Neural progenitor cell (in vitro differentiated cells): ENCODE measurements around the gene PUS1. TPM values are rescaled to one million over a fixed set of nuclear protein-coding genes. Genes with fewer than 3 reads are reported as not detected.
A peak's percentile ranks its signal among the peaks of the same experiment; 100 is the strongest.

Experiments
- DNase-seq: peaks from one replicate; pipeline ENCODE4 v3.0.0-alpha.2; 2016; ENCODE audit warnings: low spot score
- H2AFZ ChIP-seq: fragments of 200-600 bp; sonication (generic); replicated peaks from 2 replicates; pipeline ENCODE4 v1.6.1; 2016; ENCODE audit warnings: antibody characterized with exemption
- H3F3A ChIP-seq: fragments of 200-600 bp; sonication (generic); 2 replicates; pipeline ENCODE4 v1.6.1; 2016; ENCODE audit warnings: antibody characterized with exemption, low read depth
- H3K27ac ChIP-seq: fragments of 200-600 bp; sonication (generic); 2 replicates; pipeline ENCODE4 v1.5.1; 2016; ENCODE audit warnings: mild to moderate bottlenecking
- H3K27me3 ChIP-seq: fragments of 200-600 bp; sonication (generic); 2 replicates; pipeline ENCODE4 v1.6.1; 2016; ENCODE audit warnings: mild to moderate bottlenecking, moderate library complexity
- H3K36me3 ChIP-seq: fragments of 200-600 bp; sonication (generic); 2 replicates; pipeline ENCODE4 v1.5.1; 2016
- H3K4me1 ChIP-seq: fragments of 200-600 bp; sonication (generic); 2 replicates; pipeline ENCODE4 v1.6.1; 2016; ENCODE audit warnings: mixed run types
- H3K4me2 ChIP-seq: fragments of 200-600 bp; sonication (generic); 2 replicates; pipeline ENCODE4 v1.6.1; 2016
- H3K4me3 ChIP-seq: fragments of 200-600 bp; sonication (generic); 2 replicates; pipeline ENCODE4 v1.5.1; 2016
- H3K79me2 ChIP-seq: fragments of 200-600 bp; sonication (generic); 2 replicates; pipeline ENCODE4 v1.6.1; 2016; ENCODE audit warnings: low read depth
- H3K9ac ChIP-seq: fragments of 200-600 bp; sonication (generic); 2 replicates; pipeline ENCODE4 v1.6.1; 2016
- H3K9me3 ChIP-seq: fragments of 200-600 bp; sonication (generic); 2 replicates; pipeline ENCODE4 v1.5.1; 2016; ENCODE audit warnings: low read depth
- H4K20me1 ChIP-seq: fragments of 200-600 bp; sonication (generic); 2 replicates; pipeline ENCODE4 v1.6.1; 2016; ENCODE audit warnings: low read depth
- H3K27ac Mint-ChIP-seq: 3 replicates; pipeline ENCODE4 v1.8.0; 2021; ENCODE audit warnings: mixed read lengths
- H3K27me3 Mint-ChIP-seq: 2 replicates; pipeline ENCODE4 v1.8.0; 2022; ENCODE audit warnings: low read depth, mild to moderate bottlenecking, inconsistent platforms, moderate library complexity, mixed read lengths; ENCODE audit not compliant: insufficient read depth
- H3K36me3 Mint-ChIP-seq: 3 replicates; pipeline ENCODE4 v1.8.0; 2021; ENCODE audit warnings: mixed read lengths
- H3K4me1 Mint-ChIP-seq: 3 replicates; pipeline ENCODE4 v1.8.0; 2021; ENCODE audit warnings: mixed read lengths
- H3K4me3 Mint-ChIP-seq: 3 replicates; pipeline ENCODE4 v1.8.0; 2021; ENCODE audit warnings: mild to moderate bottlenecking, moderate library complexity, mixed read lengths
- H3K9me3 Mint-ChIP-seq: 3 replicates; pipeline ENCODE4 v1.8.0; 2020; ENCODE audit warnings: mixed read lengths
- EZH2 ChIP-seq: fragments of 200-600 bp; sonication (generic); IDR thresholded peaks from 2 replicates; pipeline ENCODE4 v1.6.1; 2017; ENCODE audit warnings: antibody characterized with exemption, mild to moderate bottlenecking, moderate library complexity
- EZH2phosphoT487 ChIP-seq: fragments of 200-600 bp; sonication (generic); IDR thresholded peaks from 2 replicates; pipeline ENCODE4 v1.6.1; 2017; ENCODE audit warnings: antibody characterized with exemption
- total RNA-seq: library from RNA; depleted of rRNA; stranded (reverse); fragments of >200 nt; gene quantifications from 2 replicates; pipeline ENCODE4 v1.2.3, GENCODE V29; 2015; ENCODE audit warnings: low replicate concordance
- TF ChIP-seq, protein P1 (sequence below): fragments of 200-600 bp; sonication (generic); IDR thresholded peaks from 2 replicates; pipeline ENCODE4 v1.5.1; 2017; ENCODE audit warnings: antibody characterized with exemption, mild to moderate bottlenecking

The PUS1 gene
- total RNA-seq, 1 donor from 2014 or later: 15.9 TPM

GRCh38 chr12:131939007-131939406, 9.9 kb downstream of the PUS1 start:
- Mint-ChIP-seq H3K9me3 (no peaks in the 10 kb centered on the region), H3K4me1 (no peaks in the 10 kb centered on the region), H3K27me3 (no peaks in the 10 kb centered on the region), H3K36me3 (peaks cover 17% of the 10 kb centered on the region), H3K4me3 (no peak overlapping the region), H3K27ac (no peak overlapping the region)
- TF ChIP-seq, protein P1, sequence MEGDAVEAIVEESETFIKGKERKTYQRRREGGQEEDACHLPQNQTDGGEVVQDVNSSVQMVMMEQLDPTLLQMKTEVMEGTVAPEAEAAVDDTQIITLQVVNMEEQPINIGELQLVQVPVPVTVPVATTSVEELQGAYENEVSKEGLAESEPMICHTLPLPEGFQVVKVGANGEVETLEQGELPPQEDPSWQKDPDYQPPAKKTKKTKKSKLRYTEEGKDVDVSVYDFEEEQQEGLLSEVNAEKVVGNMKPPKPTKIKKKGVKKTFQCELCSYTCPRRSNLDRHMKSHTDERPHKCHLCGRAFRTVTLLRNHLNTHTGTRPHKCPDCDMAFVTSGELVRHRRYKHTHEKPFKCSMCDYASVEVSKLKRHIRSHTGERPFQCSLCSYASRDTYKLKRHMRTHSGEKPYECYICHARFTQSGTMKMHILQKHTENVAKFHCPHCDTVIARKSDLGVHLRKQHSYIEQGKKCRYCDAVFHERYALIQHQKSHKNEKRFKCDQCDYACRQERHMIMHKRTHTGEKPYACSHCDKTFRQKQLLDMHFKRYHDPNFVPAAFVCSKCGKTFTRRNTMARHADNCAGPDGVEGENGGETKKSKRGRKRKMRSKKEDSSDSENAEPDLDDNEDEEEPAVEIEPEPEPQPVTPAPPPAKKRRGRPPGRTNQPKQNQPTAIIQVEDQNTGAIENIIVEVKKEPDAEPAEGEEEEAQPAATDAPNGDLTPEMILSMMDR: no peak
- TF ChIP-seq EZH2phosphoT487 (no peak), EZH2 (no peak)
- Histone ChIP-seq H3K4me3 (no peak overlapping the region), H3F3A (no peaks in the 10 kb centered on the region), H2AFZ (no peak overlapping the region), H3K4me1 (no peaks in the 10 kb centered on the region), H3K4me2 (no peak overlapping the region), H3K79me2 (no peaks in the 10 kb centered on the region), H3K27ac (no peak overlapping the region), H4K20me1 (no peaks in the 10 kb centered on the region), H3K9ac (no peak overlapping the region), H3K9me3 (no peaks in the 10 kb centered on the region), H3K27me3 (no peaks in the 10 kb centered on the region), H3K36me3 (no peaks in the 10 kb centered on the region)
- no peak for DNase-seq

DNA sequence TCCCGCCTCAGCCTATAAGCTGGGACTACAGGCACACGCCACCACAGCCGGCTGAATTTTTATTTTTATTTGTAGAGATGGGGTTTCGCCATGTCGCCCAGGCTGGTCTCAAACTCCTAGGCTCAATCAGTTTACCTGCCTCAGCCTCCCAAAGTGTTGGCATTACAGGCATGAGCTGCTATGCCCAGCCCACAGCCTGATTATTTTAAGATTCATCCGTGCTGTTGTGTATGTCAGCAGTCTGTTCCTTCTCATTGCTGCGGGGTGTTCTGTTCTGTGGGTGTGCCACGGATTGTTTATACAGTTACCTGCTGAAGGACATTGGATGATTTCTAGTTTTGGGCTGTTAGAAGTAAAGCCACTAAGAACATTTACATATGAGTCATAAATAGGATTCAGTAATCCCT, 11.1 kb downstream of the PUS1 start:
- no peak overlapping the region for H3K9ac ChIP-seq
- Mint-ChIP-seq H3K9me3 (no peaks in the 10 kb centered on the region), H3K27ac (no peak overlapping the region), H3K4me3 (no peak overlapping the region), H3K36me3 (peaks cover 19% of the 10 kb centered on the region), H3K4me1 (no peaks in the 10 kb centered on the region), H3K27me3 (no peaks in the 10 kb centered on the region)
- TF ChIP-seq EZH2 (no peak), EZH2phosphoT487 (no peak)
- TF ChIP-seq, protein P1: no peak
- no peaks in the 10 kb centered on the region for H3K27me3 ChIP-seq
- H3K36me3 ChIP-seq: no peaks in the 10 kb centered on the region
- H4K20me1 ChIP-seq: no peaks in the 10 kb centered on the region
- H3K4me3 ChIP-seq: no peak overlapping the region
- no peak for DNase-seq
- no peak overlapping the region for H3K27ac ChIP-seq
- no peak overlapping the region for H3K4me2 ChIP-seq
- H3K9me3 ChIP-seq: no peaks in the 10 kb centered on the region
- no peaks in the 10 kb centered on the region for H3K79me2 ChIP-seq
- no peak overlapping the region for H2AFZ ChIP-seq
- no peaks in the 10 kb centered on the region for H3F3A ChIP-seq
- H3K4me1 ChIP-seq: no peaks in the 10 kb centered on the region

GRCh38 chr12:131941116-131941986, 12.3 kb downstream of the PUS1 start:
- Mint-ChIP-seq H3K9me3 (no peaks in the 10 kb centered on the region), H3K4me3 (peak overlapping the region; percentile 33), H3K27me3 (peaks cover 2% of the 10 kb centered on the region), H3K4me1 (no peaks in the 10 kb centered on the region), H3K27ac (no peak overlapping the region), H3K36me3 (peaks cover 20% of the 10 kb centered on the region)
- no peaks in the 10 kb centered on the region for H3K4me1 ChIP-seq
- DNase-seq: no peak
- no peaks in the 10 kb centered on the region for H4K20me1 ChIP-seq
- TF ChIP-seq EZH2phosphoT487 (no peak), EZH2 (no peak)
- TF ChIP-seq, protein P1: no peak
- H2AFZ ChIP-seq: no peak overlapping the region
- no peaks in the 10 kb centered on the region for H3F3A ChIP-seq
- H3K9me3 ChIP-seq: no peaks in the 10 kb centered on the region
- H3K79me2 ChIP-seq: no peaks in the 10 kb centered on the region
- H3K9ac ChIP-seq: no peak overlapping the region
- no peak overlapping the region for H3K27ac ChIP-seq
- H3K4me2 ChIP-seq: no peak overlapping the region
- no peak overlapping the region for H3K4me3 ChIP-seq
- no peaks in the 10 kb centered on the region for H3K27me3 ChIP-seq
- no peaks in the 10 kb centered on the region for H3K36me3 ChIP-seq
